Fibroblast of lung (primary cell): ENCODE measurements around the gene IDI1. TPM values are rescaled to one million over a fixed set of nuclear protein-coding genes. Genes with fewer than 3 reads are reported as not detected.

Experiments
- DNase-seq, 2 donors: peaks; one replicate each; pipeline versions ENCODE4 v3.0.0 to v3.0.0-alpha.2; 2010; ENCODE audit warnings: low read depth in 2 of 2
- H2AFZ ChIP-seq: 2 replicates; pipeline ENCODE4 v1.5.1; 2012; ENCODE audit warnings: low read length, control low read depth, inconsistent platforms
- H3K27ac ChIP-seq: 2 replicates; pipeline ENCODE4 v1.5.1; 2011; ENCODE audit warnings: low read length, control low read depth; ENCODE audit not compliant: insufficient read depth
- H3K27me3 ChIP-seq: 2 replicates; pipeline ENCODE4 v1.5.1; 2011; ENCODE audit warnings: mild to moderate bottlenecking, low read length; ENCODE audit not compliant: control insufficient read depth, insufficient read depth
- H3K36me3 ChIP-seq: 2 replicates; pipeline ENCODE4 v1.5.1; 2011; ENCODE audit warnings: low read length; ENCODE audit not compliant: control insufficient read depth, insufficient read depth
- H3K4me1 ChIP-seq: 2 replicates; pipeline ENCODE4 v1.5.1; 2011; ENCODE audit warnings: low read length; ENCODE audit not compliant: control insufficient read depth, insufficient read depth; ENCODE audit errors: extremely low read depth
- H3K4me2 ChIP-seq: 2 replicates; pipeline ENCODE4 v1.5.1; 2011; ENCODE audit warnings: low read length, control low read depth; ENCODE audit not compliant: insufficient read depth; ENCODE audit errors: extremely low read depth
- H3K4me3 ChIP-seq, 4 experiments: fragments of 200-600 bp in 1 of 4; sonication (generic) in 1 of 4; replicated peaks in 1 of 4; 2 replicates each; pipeline ENCODE4 v1.5.1; 2011 to 2016; ENCODE audit warnings: low read length in 4 of 4, low read depth in 3 of 4, mild to moderate bottlenecking in 3 of 4, control low read depth in 2 of 4, inconsistent platforms in 1 of 4, mixed read lengths in 1 of 4; ENCODE audit not compliant: insufficient read depth in 1 of 4; ENCODE audit errors: control extremely low read depth in 1 of 4
- H3K79me2 ChIP-seq: 2 replicates; pipeline ENCODE4 v1.5.1; 2012; ENCODE audit warnings: mild to moderate bottlenecking, low read length, inconsistent platforms; ENCODE audit not compliant: control insufficient read depth, insufficient read depth
- H3K9ac ChIP-seq: 2 replicates; pipeline ENCODE4 v1.5.1; 2011; ENCODE audit warnings: mild to moderate bottlenecking, low read length, control low read depth; ENCODE audit not compliant: insufficient read depth
- H3K9me3 ChIP-seq: 2 replicates; pipeline ENCODE4 v1.5.1; 2012; ENCODE audit warnings: low read depth, low read length; ENCODE audit not compliant: control insufficient read depth, insufficient read depth
- H4K20me1 ChIP-seq: 2 replicates; pipeline ENCODE4 v1.5.1; 2011; ENCODE audit warnings: low read length; ENCODE audit not compliant: control insufficient read depth, insufficient read depth; ENCODE audit errors: extremely low read depth
- CTCF ChIP-seq, 2 donors: IDR thresholded peaks in 1 of 2; conservative IDR thresholded peaks in 1 of 2; 1 replicate in 1 of 2; 2 replicates in 1 of 2; pipeline ENCODE4 v1.5.1; 2011 to 2012; ENCODE audit warnings: low read length in 2 of 2, control low read depth in 1 of 2, inconsistent platforms in 1 of 2, low read depth in 1 of 2, mild to moderate bottlenecking in 1 of 2
- EZH2 ChIP-seq: IDR thresholded peaks from 2 replicates; pipeline ENCODE4 v1.5.1; 2012; ENCODE audit warnings: low read length, control low read depth, mild to moderate bottlenecking; ENCODE audit errors: missing control alignments
- polyA plus RNA-seq, 2 donors: library from polyadenylated mRNA; depleted of rRNA in 1 of 2; stranded (reverse) in 1 of 2; unstranded in 1 of 2; fragments of >200 nt; gene quantifications; 2 replicates each; pipeline ENCODE4 v1.2.1, GENCODE V29; 2011 to 2012; ENCODE audit warnings: missing spikeins in 1 of 2
- total RNA-seq: library from RNA; depleted of rRNA; stranded (reverse); fragments of >200 nt; gene quantifications from 2 replicates; pipeline ENCODE4 v1.2.1, GENCODE V29; 2014

The IDI1 gene
- total and polyA plus RNA-seq, 2 donors (not counting 1 experiment from before 2014, with no cell fraction given): 156 to 202 TPM

- no peak for DNase-seq
- H3K9ac ChIP-seq: no peak overlapping the region
- H3K4me2 ChIP-seq: no peak overlapping the region
- no peaks in the 10 kb centered on the region for H3K9me3 ChIP-seq
- no peaks in the 10 kb centered on the region for H3K4me1 ChIP-seq
- no peaks in the 10 kb centered on the region for H3K27me3 ChIP-seq
- no peaks in the 10 kb centered on the region for H3K79me2 ChIP-seq
- no peak overlapping the region for H3K4me3 ChIP-seq
- TF ChIP-seq CTCF (conservative IDR thresholded peaks at IDR 0.05 in 1 of 2, IDR thresholded peaks at IDR 0.05 in 1 of 2; ENCODE audit: low read depth in 1 of 2, low read length in 2 of 2): no peak
- TF ChIP-seq EZH2: no peak
- H4K20me1 ChIP-seq: no peaks in the 10 kb centered on the region
- H3K36me3 ChIP-seq: no peaks in the 10 kb centered on the region
- H2AFZ ChIP-seq: no peak overlapping the region
- no peak overlapping the region for H3K27ac ChIP-seq
Observed at GRCh38 chr10:1033601-1034000, 15.3 kb downstream of the IDI1 start.

GRCh38 chr10:1029838-1030237 is 19.1 kb downstream of the IDI1 start:
- Histone ChIP-seq H3K4me1 (no peaks in the 10 kb centered on the region), H3K27me3 (no peaks in the 10 kb centered on the region), H3K36me3 (peaks cover 1% of the 10 kb centered on the region), H3K4me3 (no peak overlapping the region), H3K9me3 (no peaks in the 10 kb centered on the region), H2AFZ (no peak overlapping the region), H4K20me1 (no peaks in the 10 kb centered on the region), H3K4me2 (no peak overlapping the region), H3K9ac (no peak overlapping the region), H3K79me2 (no peaks in the 10 kb centered on the region), H3K27ac (no peak overlapping the region)
- DNase-seq: no peak
- TF ChIP-seq CTCF (conservative IDR thresholded peaks at IDR 0.05 in 1 of 2, IDR thresholded peaks at IDR 0.05 in 1 of 2; ENCODE audit: low read depth in 1 of 2, low read length in 2 of 2) (no peak), EZH2 (no peak)

GRCh38 chr10:1026578-1026977 is 22.3 kb downstream of the IDI1 start:
- H3K4me3 ChIP-seq: no peak overlapping the region
- no peaks in the 10 kb centered on the region for H3K79me2 ChIP-seq
- no peaks in the 10 kb centered on the region for H3K27me3 ChIP-seq
- H3K4me1 ChIP-seq: no peaks in the 10 kb centered on the region
- no peaks in the 10 kb centered on the region for H3K9me3 ChIP-seq
- H3K4me2 ChIP-seq: no peak overlapping the region
- H3K9ac ChIP-seq: no peak overlapping the region
- no peak for DNase-seq
- H2AFZ ChIP-seq: no peak overlapping the region
- H3K36me3 ChIP-seq: peaks cover 1% of the 10 kb centered on the region
- TF ChIP-seq EZH2 (no peak), CTCF (conservative IDR thresholded peaks at IDR 0.05 in 1 of 2, IDR thresholded peaks at IDR 0.05 in 1 of 2; ENCODE audit: low read depth in 1 of 2, low read length in 2 of 2) (no peak)
- no peaks in the 10 kb centered on the region for H4K20me1 ChIP-seq
- H3K27ac ChIP-seq: no peak overlapping the region
